Stomach (tissue), 9 donors: ENCODE results near the gene CALCOCO2. TPM values are rescaled to one million over a fixed set of nuclear protein-coding genes. Genes with fewer than 3 reads are reported as not detected.

ENCODE experiments used
- DNase-seq, 2 donors: peaks; one replicate each; pipeline versions ENCODE4 v3.0.0 to v3.0.0-alpha.2; 2013 to 2019
- H3K27ac ChIP-seq, 5 donors: fragments of 200-600 bp in 4 of 5; sonication (generic) in 4 of 5; one replicate each; pipeline ENCODE4 v1.5.1; 2013 to 2019; ENCODE audit warnings: mild to moderate bottlenecking in 1 of 5, moderate library complexity in 1 of 5
- H3K27me3 ChIP-seq, 3 donors: fragments of 200-600 bp; sonication (generic); one replicate each; pipeline ENCODE4 v1.5.1; 2017 to 2019; ENCODE audit warnings: mixed run types in 1 of 3
- H3K36me3 ChIP-seq, 4 donors: fragments of 200-600 bp; sonication (generic); 1 replicate in 3 of 4; 2 replicates in 1 of 4; pipeline ENCODE4 v1.5.1; 2016 to 2019
- H3K4me1 ChIP-seq, 4 donors: fragments of 200-600 bp; sonication (generic); one replicate each; pipeline ENCODE4 v1.5.1; 2016 to 2019
- H3K4me3 ChIP-seq, 4 donors: fragments of 200-600 bp; sonication (generic) in 3 of 4; one replicate each; pipeline ENCODE4 v1.5.1; 2016 to 2019; ENCODE audit warnings: mild to moderate bottlenecking in 1 of 4
- H3K9me3 ChIP-seq, 4 donors: fragments of 200-600 bp; sonication (generic); one replicate each; pipeline ENCODE4 v1.5.1; 2016 to 2019
- CTCF ChIP-seq, 7 experiments: fragments of 450-650 bp in 4 of 7; fragments of 200-600 bp in 3 of 7; sonication (generic) in 3 of 7; IDR thresholded peaks; one replicate each; pipeline ENCODE4 v1.5.1; 2016 to 2019; ENCODE audit warnings: antibody characterized with exemption in 7 of 7, control low read depth in 2 of 7, mild to moderate bottlenecking in 1 of 7
- EP300 ChIP-seq: sonication (generic); formaldehyde crosslinking; IDR thresholded peaks from one replicate; pipeline ENCODE4 v1.6.1; 2017; ENCODE audit warnings: antibody characterized with exemption
- POLR2A ChIP-seq, 4 donors: fragments of 450-650 bp; IDR thresholded peaks; one replicate each; pipeline ENCODE4 v1.6.1; 2016; ENCODE audit warnings: antibody characterized with exemption in 4 of 4, control low read depth in 2 of 4, mild to moderate bottlenecking in 1 of 4, moderate library complexity in 1 of 4
- POLR2AphosphoS5 ChIP-seq, 3 donors: sonication (generic); formaldehyde crosslinking; IDR thresholded peaks; one replicate each; pipeline ENCODE4 v1.6.1; 2016; ENCODE audit warnings: antibody characterized with exemption in 3 of 3
- WGBS, 5 donors: extraction: QIAGEN DNeasy Blood & Tissue Kit in 3 of 5; methylation state at CpG; one replicate each; pipeline versions ENCODE4 v1.1.5 to v1.1.7; 2013 to 2018; 5-methylcytosine and 5-hydroxymethylcytosine counted together
- intact Hi-C: fragments of 100-400 bp; cut with DNase I; formaldehyde crosslinking; loops from one replicate; pipeline ENCODE4 v1.15.1; 2023; ENCODE audit warnings: low total_unique reads
- polyA plus RNA-seq, 3 donors: library from polyadenylated mRNA; stranded (reverse); fragments of 200-250 nt; gene quantifications; one replicate each; pipeline ENCODE4 v1.2.3, GENCODE V29; 2013
- total RNA-seq, 5 donors: library from RNA; depleted of rRNA; stranded (reverse); fragments of >200 nt; gene quantifications; one replicate each; pipeline versions ENCODE4 v1.1.0 to v1.2.3, GENCODE V29; 2014 to 2016
- donor health status: healthy with polysubstance abuse.
- donor health status: Bipolar disorder and iron deficiency.
- donor health status: healthy.

CALCOCO2 gene
- total and polyA plus RNA-seq, 8 donors = 43.0 to 109 (median 69.4) TPM

- no peak for TF ChIP-seq EP300
- Histone ChIP-seq H3K27ac (no peak overlapping the region), H3K4me1 (peaks cover 9 to 46% (median 29%) of the 10 kb centered on the region in 4 donors), H3K4me3 (no peak overlapping the region), H3K9me3 (no peaks in the 10 kb centered on the region), H3K36me3 (no peaks in the 10 kb centered on the region), H3K27me3 (peaks cover 0 to 23% (median 0%) of the 10 kb centered on the region in 3 donors)
- DNase-seq = no peak
- 66 to 78% (median 77%) methylated on average over 11 of the region's 11 CpGs for WGBS, 5 donors
- intact Hi-C loops = loop anchor here (10.0 kb wide), 1 partner anchor 74 kb away; the partner anchor contains the start of genes HOXB13, PRAC1 and PRAC2
Observed at GRCh38 chr17:48799069-48799723, 31.6 kb upstream of the CALCOCO2 start.

GRCh38 chr17:48800626-48801217 lies 30.1 kb upstream of the CALCOCO2 start:
- DNase-seq = no peak
- Histone ChIP-seq H3K36me3 (no peaks in the 10 kb centered on the region), H3K9me3 (no peaks in the 10 kb centered on the region), H3K27me3 (peaks cover 0 to 18% (median 0%) of the 10 kb centered on the region in 3 donors), H3K27ac (no peak overlapping the region), H3K4me1 (peaks cover 10 to 47% (median 31%) of the 10 kb centered on the region in 4 donors), H3K4me3 (no peak overlapping the region)
- intact Hi-C loops = no loop called here
- TF ChIP-seq EP300 (no peak), POLR2AphosphoS5 (IDR thresholded peaks at IDR 0.05) (no peak), POLR2A (IDR thresholded peaks at IDR 0.05) (no peak), CTCF (IDR thresholded peaks at IDR 0.05) (no peak)
- WGBS, 5 donors = 42 to 49% (median 45%) methylated on average over 5 of the region's 5 CpGs

- peak; percentile 67 to 79 for DNase-seq
- Histone ChIP-seq H3K4me3 (no peak overlapping the region), H3K27me3 (peaks cover 0 to 2% (median 0%) of the 10 kb centered on the region in 3 donors), H3K36me3 (no peaks in the 10 kb centered on the region), H3K27ac (no peak overlapping the region), H3K9me3 (no peaks in the 10 kb centered on the region), H3K4me1 (peaks cover 9 to 43% (median 30%) of the 10 kb centered on the region in 4 donors)
- intact Hi-C loops = loop anchor here (2.0 kb wide), 1 partner anchor 72 kb away; no protein-coding TSS in a partner anchor
- 3 to 7% (median 5%) methylated on average over 8 to 9 of the region's 9 CpGs for WGBS, 5 donors
- TF ChIP-seq CTCF (IDR thresholded peaks at IDR 0.05) = peak in 5 of 7 experiments; percentile 83 to 96 (median 91)
- no peak for TF ChIP-seq EP300
- TF ChIP-seq POLR2AphosphoS5 (IDR thresholded peaks at IDR 0.05) = peak in 1 of 3 donors; percentile 21
- no peak for TF ChIP-seq POLR2A (IDR thresholded peaks at IDR 0.05)
Observed at GRCh38 chr17:48804936-48805411, 25.9 kb upstream of the CALCOCO2 start.

- TF ChIP-seq EP300 = no peak
- TF ChIP-seq POLR2AphosphoS5 (IDR thresholded peaks at IDR 0.05) = peak in 2 of 3 donors; percentile 12 to 50
- TF ChIP-seq CTCF (IDR thresholded peaks at IDR 0.05) = no peak
- Histone ChIP-seq H3K36me3 (no peaks in the 10 kb centered on the region), H3K4me1 (peaks cover 9 to 15% (median 12%) of the 10 kb centered on the region in 4 donors), H3K27ac (peak overlapping the region in 4 of 5 donors; percentile 28 to 65 (median 49)), H3K4me3 (no peak overlapping the region), H3K9me3 (no peaks in the 10 kb centered on the region), H3K27me3 (peaks cover 0 to 6% (median 0%) of the 10 kb centered on the region in 3 donors)
- 13 to 38% (median 22%) methylated on average over 4 of the region's 4 CpGs for WGBS, 5 donors
- peak; percentile 65 to 85 for DNase-seq
- intact Hi-C loops = no loop called here
Observed at GRCh38 chr17:48809182-48809581, 21.7 kb upstream of the CALCOCO2 start.
